Glutamatergic neuron (in vitro differentiated cells): ENCODE data around the gene ALKAL2. TPM values are rescaled to one million over a fixed set of nuclear protein-coding genes. Genes with fewer than 3 reads are reported as not detected.

Source experiments
- DNase-seq: peaks from one replicate; pipeline ENCODE4 v3.0.0; 2022
- H3K27ac Mint-ChIP-seq: one replicate; pipeline ENCODE4 v1.8.0; 2020; ENCODE audit warnings: mild to moderate bottlenecking, mixed read lengths, inconsistent platforms; ENCODE audit not compliant: unreplicated experiment
- H3K27me3 Mint-ChIP-seq: one replicate; pipeline ENCODE4 v1.8.0; 2020; ENCODE audit warnings: mild to moderate bottlenecking, moderate library complexity, mixed read lengths, inconsistent platforms; ENCODE audit not compliant: unreplicated experiment
- H3K36me3 Mint-ChIP-seq: one replicate; pipeline ENCODE4 v1.8.0; 2020; ENCODE audit warnings: mild to moderate bottlenecking, mixed read lengths, inconsistent platforms; ENCODE audit not compliant: unreplicated experiment
- H3K4me1 Mint-ChIP-seq: one replicate; pipeline ENCODE4 v1.8.0; 2020; ENCODE audit warnings: mild to moderate bottlenecking, low read depth, mixed read lengths, inconsistent platforms; ENCODE audit not compliant: unreplicated experiment
- H3K4me3 Mint-ChIP-seq: one replicate; pipeline ENCODE4 v1.8.0; 2020; ENCODE audit warnings: mild to moderate bottlenecking, mixed read lengths, inconsistent platforms; ENCODE audit not compliant: unreplicated experiment
- H3K9me3 Mint-ChIP-seq: one replicate; pipeline ENCODE4 v1.8.0; 2020; ENCODE audit warnings: mild to moderate bottlenecking, moderate library complexity, mixed read lengths, inconsistent platforms; ENCODE audit not compliant: unreplicated experiment
- total RNA-seq: library from RNA; stranded (reverse); fragmentation: NEBNext Ultra II Directional; extraction: Animal tissue kit (Norgen Biotek cat#: 25700); gene quantifications from one replicate; pipeline ENCODE4 v1.2.1, GENCODE V29; 2021; ENCODE audit not compliant: unreplicated experiment
- TF ChIP-seq, protein P1 (sequence below): fragments of 200-600 bp; sonication (generic); IDR thresholded peaks from one replicate; pipeline ENCODE4 v1.5.0; 2021; ENCODE audit not compliant: partially characterized antibody, unreplicated experiment

Gene ALKAL2
- total RNA-seq, 1 donor from 2014 or later: 1.0 TPM

DNA sequence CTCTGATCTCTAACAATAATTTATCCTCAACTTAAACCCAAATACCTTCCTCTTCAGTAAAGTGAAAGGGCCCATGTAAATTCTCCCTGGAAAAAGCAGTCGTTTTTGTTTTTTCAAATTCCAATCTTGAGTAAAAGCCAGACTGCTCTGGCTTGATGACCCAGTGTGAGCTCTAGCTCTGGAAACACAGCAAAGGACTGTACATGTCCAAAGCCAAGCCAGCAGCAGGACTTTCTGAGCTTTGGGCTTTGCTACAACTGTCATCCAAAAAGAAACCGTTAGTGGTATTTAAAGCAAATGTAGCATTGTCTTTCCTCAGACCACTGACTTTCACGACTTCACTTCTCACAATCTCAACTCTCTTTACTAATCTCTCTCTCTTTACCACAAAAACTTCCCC is 49.5 kb downstream of the ALKAL2 start:
- Mint-ChIP-seq H3K9me3 (peaks cover 3% of the 10 kb centered on the region), H3K27me3 (no peaks in the 10 kb centered on the region), H3K4me1 (peaks cover 4% of the 10 kb centered on the region), H3K4me3 (no peak overlapping the region), H3K36me3 (peaks cover 12% of the 10 kb centered on the region), H3K27ac (peak overlapping the region; percentile 49)
- TF ChIP-seq, protein P1, sequence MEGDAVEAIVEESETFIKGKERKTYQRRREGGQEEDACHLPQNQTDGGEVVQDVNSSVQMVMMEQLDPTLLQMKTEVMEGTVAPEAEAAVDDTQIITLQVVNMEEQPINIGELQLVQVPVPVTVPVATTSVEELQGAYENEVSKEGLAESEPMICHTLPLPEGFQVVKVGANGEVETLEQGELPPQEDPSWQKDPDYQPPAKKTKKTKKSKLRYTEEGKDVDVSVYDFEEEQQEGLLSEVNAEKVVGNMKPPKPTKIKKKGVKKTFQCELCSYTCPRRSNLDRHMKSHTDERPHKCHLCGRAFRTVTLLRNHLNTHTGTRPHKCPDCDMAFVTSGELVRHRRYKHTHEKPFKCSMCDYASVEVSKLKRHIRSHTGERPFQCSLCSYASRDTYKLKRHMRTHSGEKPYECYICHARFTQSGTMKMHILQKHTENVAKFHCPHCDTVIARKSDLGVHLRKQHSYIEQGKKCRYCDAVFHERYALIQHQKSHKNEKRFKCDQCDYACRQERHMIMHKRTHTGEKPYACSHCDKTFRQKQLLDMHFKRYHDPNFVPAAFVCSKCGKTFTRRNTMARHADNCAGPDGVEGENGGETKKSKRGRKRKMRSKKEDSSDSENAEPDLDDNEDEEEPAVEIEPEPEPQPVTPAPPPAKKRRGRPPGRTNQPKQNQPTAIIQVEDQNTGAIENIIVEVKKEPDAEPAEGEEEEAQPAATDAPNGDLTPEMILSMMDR: no peak
- no peak for DNase-seq

DNA sequence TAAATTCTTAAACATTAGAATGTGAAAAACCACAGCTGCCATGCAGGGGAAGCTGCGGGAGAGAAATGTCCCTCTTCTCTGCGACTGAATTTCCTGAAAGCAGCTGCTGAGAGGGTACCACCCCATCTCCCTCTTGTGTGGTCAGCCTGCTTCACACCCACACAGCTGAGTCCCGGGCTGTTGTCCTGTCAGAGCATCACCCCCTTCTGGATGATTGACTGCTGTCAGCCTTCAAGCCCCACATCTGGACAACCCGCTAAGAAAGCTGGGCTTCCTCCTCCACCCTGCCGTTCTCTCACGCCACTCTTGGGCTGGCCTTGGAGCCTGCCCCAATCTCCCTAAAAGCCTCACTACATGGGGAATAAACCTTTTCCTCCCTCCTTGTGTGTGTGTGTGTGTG is 50.0 kb downstream of the ALKAL2 start:
- TF ChIP-seq, protein P1: no peak
- Mint-ChIP-seq H3K27ac (no peak overlapping the region), H3K4me3 (no peak overlapping the region), H3K9me3 (peaks cover 3% of the 10 kb centered on the region), H3K27me3 (no peaks in the 10 kb centered on the region), H3K36me3 (peaks cover 10% of the 10 kb centered on the region), H3K4me1 (peaks cover 6% of the 10 kb centered on the region)
- no peak for DNase-seq

DNA sequence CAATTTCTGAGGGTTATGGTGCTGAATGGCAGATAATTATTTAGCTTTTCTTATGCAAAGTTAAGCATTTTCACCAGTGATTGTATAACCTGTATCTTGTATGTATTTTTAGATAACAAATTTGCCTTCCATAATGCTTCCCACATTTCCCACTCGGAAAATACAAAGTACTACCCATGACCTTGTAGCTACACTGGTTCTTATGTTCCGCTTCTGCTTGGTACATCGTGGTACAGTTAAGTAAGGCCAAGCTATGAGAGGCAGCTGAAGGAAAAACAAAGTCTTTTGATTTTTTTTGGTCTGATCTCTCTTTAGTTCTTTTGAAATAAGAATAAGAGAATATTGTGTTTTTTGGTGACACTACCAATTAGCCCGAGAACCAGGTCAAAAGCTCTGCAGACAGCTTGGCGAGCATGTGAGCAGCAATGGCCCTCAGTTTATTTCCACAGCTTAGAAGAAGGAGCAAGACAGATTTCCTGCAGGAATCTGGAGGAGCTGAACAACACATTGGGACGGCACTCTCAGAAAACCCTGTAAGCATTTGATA is 50.8 kb downstream of the ALKAL2 start:
- Mint-ChIP-seq H3K27me3 (no peaks in the 10 kb centered on the region), H3K36me3 (peaks cover 5% of the 10 kb centered on the region), H3K27ac (no peak overlapping the region), H3K9me3 (peaks cover 3% of the 10 kb centered on the region), H3K4me1 (peaks cover 6% of the 10 kb centered on the region), H3K4me3 (no peak overlapping the region)
- DNase-seq: no peak
- TF ChIP-seq, protein P1: no peak

DNA sequence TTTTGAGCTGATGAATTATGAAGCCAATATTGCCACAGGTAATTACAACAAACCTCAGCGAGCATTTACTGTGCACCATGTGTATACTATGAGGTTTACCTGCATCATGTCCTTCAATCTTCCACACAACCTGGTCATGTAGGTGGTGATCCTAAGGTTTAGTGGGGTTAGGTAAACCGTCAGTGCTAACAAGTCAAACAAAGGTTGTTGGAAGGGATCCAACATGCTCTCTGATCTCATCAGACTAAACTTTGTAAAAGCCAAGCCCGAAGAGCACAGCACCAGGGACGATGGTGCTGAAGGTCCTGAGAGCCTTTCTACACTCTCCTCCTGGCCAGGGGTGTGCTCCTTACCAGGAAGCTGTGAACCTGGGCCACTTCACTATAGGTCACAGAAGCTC is 53.5 kb downstream of the ALKAL2 start:
- H3K36me3 Mint-ChIP-seq: no peaks in the 10 kb centered on the region
- no peak for DNase-seq
- H3K4me1 Mint-ChIP-seq: peaks cover 6% of the 10 kb centered on the region
- no peak overlapping the region for H3K4me3 Mint-ChIP-seq
- TF ChIP-seq, protein P1: no peak
- peaks cover 1% of the 10 kb centered on the region for H3K9me3 Mint-ChIP-seq
- no peak overlapping the region for H3K27ac Mint-ChIP-seq
- H3K27me3 Mint-ChIP-seq: no peaks in the 10 kb centered on the region

DNA sequence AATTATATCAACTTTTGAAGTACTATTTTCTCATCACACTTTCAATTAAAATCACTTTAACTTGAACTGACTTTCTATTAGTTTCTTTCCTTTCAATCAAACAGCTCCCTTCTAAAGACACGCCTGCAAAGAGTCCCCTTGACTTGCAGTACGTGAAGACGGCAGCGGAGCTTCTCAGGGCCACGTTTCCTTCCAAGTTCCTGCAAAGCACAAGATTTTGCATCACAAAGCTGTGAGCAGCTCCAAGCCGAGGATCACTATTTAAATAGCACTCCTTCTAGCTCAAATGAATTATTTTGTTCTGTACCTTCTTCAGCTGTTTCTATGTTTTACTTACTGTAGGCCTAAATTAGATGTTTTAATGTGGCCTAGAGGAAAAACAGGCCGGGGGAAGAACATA is 54.9 kb downstream of the ALKAL2 start:
- Mint-ChIP-seq H3K4me1 (peaks cover 2% of the 10 kb centered on the region), H3K9me3 (peaks cover 1% of the 10 kb centered on the region), H3K4me3 (no peak overlapping the region), H3K36me3 (no peaks in the 10 kb centered on the region), H3K27ac (no peak overlapping the region), H3K27me3 (no peaks in the 10 kb centered on the region)
- no peak for DNase-seq
- TF ChIP-seq, protein P1: no peak
